ENCODE measurements around the gene ZBTB44.

Gene ZBTB44

GRCh38 chr11:130215531-130216220, 99.0 kb downstream of the ZBTB44 start:
- no peak for DNase-seq (ENCODE audit: low read depth in 2 of 2)

GRCh38 chr11:130214861-130215530, 99.7 kb downstream of the ZBTB44 start:
- no peak for DNase-seq (ENCODE audit: low read depth in 2 of 2)

GRCh38 chr11:130213979-130214281, 100.8 kb downstream of the ZBTB44 start:
- no peak for DNase-seq (ENCODE audit: low read depth in 2 of 2)

- DNase-seq (ENCODE audit: low read depth in 2 of 2), result peak; percentile 19 to 35
Measured at GRCh38 chr11:130213143-130213978, 101.4 kb downstream of the ZBTB44 start.

GRCh38 chr11:130212431-130212961, 102.2 kb downstream of the ZBTB44 start:
- DNase-seq (ENCODE audit: low read depth in 2 of 2), result no peak

GRCh38 chr11:130211781-130212401, 102.8 kb downstream of the ZBTB44 start:
- no peak for DNase-seq (ENCODE audit: low read depth in 2 of 2)

GRCh38 chr11:130211144-130211543, 103.6 kb downstream of the ZBTB44 start:
- DNase-seq (ENCODE audit: low read depth in 2 of 2), result no peak

- DNase-seq (ENCODE audit: low read depth in 2 of 2), result no peak
Measured at GRCh38 chr11:130209954-130210854, 104.5 kb downstream of the ZBTB44 start.

- DNase-seq (ENCODE audit: low read depth in 2 of 2), result no peak
Measured at GRCh38 chr11:130209128-130209932, 105.4 kb downstream of the ZBTB44 start.

- DNase-seq (ENCODE audit: low read depth in 2 of 2), result no peak
Measured at GRCh38 chr11:130208241-130209127, 106.2 kb downstream of the ZBTB44 start.

GRCh38 chr11:130206141-130206540, 108.6 kb downstream of the ZBTB44 start:
- DNase-seq (ENCODE audit: low read depth in 2 of 2), result no peak

GRCh38 chr11:130204703-130205095, 110.0 kb downstream of the ZBTB44 start:
- DNase-seq (ENCODE audit: low read depth in 2 of 2), result no peak

- DNase-seq (ENCODE audit: low read depth in 2 of 2), result no peak
Measured at GRCh38 chr11:130203766-130204702, 110.7 kb downstream of the ZBTB44 start.

GRCh38 chr11:130202818-130203689, 111.7 kb downstream of the ZBTB44 start:
- no peak for DNase-seq (ENCODE audit: low read depth in 2 of 2)

GRCh38 chr11:130202009-130202817, 112.5 kb downstream of the ZBTB44 start:
- DNase-seq (ENCODE audit: low read depth in 2 of 2), result no peak

- no peak for DNase-seq (ENCODE audit: low read depth in 2 of 2)
Measured at GRCh38 chr11:130201026-130201425, 113.7 kb downstream of the ZBTB44 start.

Data from stimulated activated CD8-positive, alpha-beta memory T cell treated with anti-CD3 and anti-CD28 coated beads, Interleukin-15, amount 100 ng/mL, for 4 hours (primary cell).